A549 (cell line): ENCODE data around the gene AMFR.
"Not testable (repeated sequence)": the region's sequence is repeated elsewhere in the genome, so short reads cannot be mapped to it uniquely, and the experiment has no call there.

ENCODE experiments used
- CBX8 ChIP-seq: fragments of 200-600 bp; sonication (generic); IDR thresholded peaks from 2 replicates; pipeline ENCODE4 v1.6.1; 2016
- CHD2 ChIP-seq: fragments of 150-350 bp; IDR thresholded peaks from 2 replicates; pipeline ENCODE4 v1.6.1; 2014; ENCODE audit warnings: low read length; ENCODE audit not compliant: partially characterized antibody
- ESRRA ChIP-seq: fragments of 150-350 bp; IDR thresholded peaks from 2 replicates; pipeline ENCODE4 v1.6.1; 2014; ENCODE audit warnings: mild to moderate bottlenecking, low read length, borderline replicate concordance
- GATA3 ChIP-seq: IDR thresholded peaks from 2 replicates; pipeline ENCODE4 v1.6.1; 2012; ENCODE audit warnings: borderline replicate concordance
- JUN ChIP-seq, 2 experiments: fragments of >200 bp; sonication (Bioruptor Twin); formaldehyde crosslinking; IDR thresholded peaks; 2 replicates in 1 of 2; 3 replicates in 1 of 2; pipeline ENCODE4 v1.6.1; 2016 to 2017
- POLR2A ChIP-seq: IDR thresholded peaks from 2 replicates; pipeline ENCODE4 v1.6.1; 2012; ENCODE audit warnings: mild to moderate bottlenecking, low read length
- RAD21 ChIP-seq, 2 experiments: fragments of >200 bp in 1 of 2; sonication (Bioruptor Twin) in 1 of 2; formaldehyde crosslinking in 1 of 2; IDR thresholded peaks in 1 of 2; conservative IDR thresholded peaks in 1 of 2; 2 replicates in 1 of 2; 3 replicates in 1 of 2; pipeline ENCODE4 v1.6.1; 2012 to 2018; ENCODE audit warnings: inconsistent platforms in 1 of 2
- SREBF2 ChIP-seq: fragments of 450-650 bp; IDR thresholded peaks from 2 replicates; pipeline ENCODE4 v1.6.1; 2014; ENCODE audit warnings: mild to moderate bottlenecking, moderate library complexity
- TF ChIP-seq, protein P1 (sequence below): fragments of >200 bp; sonication (Bioruptor Twin); formaldehyde crosslinking; IDR thresholded peaks from 3 replicates; pipeline ENCODE4 v1.5.1; 2016
- TF ChIP-seq, protein P2 (sequence below): fragments of >200 bp; sonication (Bioruptor Twin); formaldehyde crosslinking; IDR thresholded peaks from 3 replicates; pipeline ENCODE4 v1.6.1; 2016

DNA sequence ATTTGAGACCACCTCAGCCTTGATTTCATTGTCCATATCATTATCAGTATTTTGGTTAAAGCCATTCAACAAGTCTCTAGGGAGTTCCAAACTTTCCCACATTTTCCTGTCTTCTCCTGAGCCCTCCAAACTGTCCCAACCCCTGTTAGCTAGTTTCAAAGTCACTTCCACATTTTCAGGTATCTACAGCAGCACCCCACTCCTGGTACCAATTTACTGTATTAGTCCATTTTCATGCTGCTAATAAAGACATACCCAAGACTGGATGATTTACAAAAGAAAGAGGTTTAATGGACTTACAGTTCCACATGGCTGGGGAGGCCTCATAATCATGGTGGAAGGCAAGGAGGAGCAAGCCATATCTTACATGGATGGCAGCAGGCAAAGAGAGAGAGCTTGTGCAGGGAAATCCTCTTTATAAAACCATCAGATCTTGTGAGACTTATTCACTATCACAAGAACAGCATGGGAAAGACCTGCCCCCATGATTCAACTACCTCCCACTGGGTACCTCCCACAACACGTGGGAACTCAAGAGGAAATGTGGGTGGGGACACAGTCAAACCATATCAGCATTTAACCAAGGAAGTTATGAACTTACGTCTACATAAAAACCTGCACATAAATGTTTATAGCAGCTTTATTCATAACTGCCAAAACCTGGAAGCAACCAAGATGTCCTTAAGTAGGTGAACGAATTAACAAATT is 44.4 kb downstream of the AMFR start:
- not testable (repeated sequence) for TF ChIP-seq RAD21 (conservative IDR thresholded peaks at IDR 0.05 in 1 of 2, IDR thresholded peaks at IDR 0.05 in 1 of 2); JUN (IDR thresholded peaks at IDR 0.05); CHD2; ESRRA; POLR2A; SREBF2; CBX8; GATA3
- TF ChIP-seq, protein P1, sequence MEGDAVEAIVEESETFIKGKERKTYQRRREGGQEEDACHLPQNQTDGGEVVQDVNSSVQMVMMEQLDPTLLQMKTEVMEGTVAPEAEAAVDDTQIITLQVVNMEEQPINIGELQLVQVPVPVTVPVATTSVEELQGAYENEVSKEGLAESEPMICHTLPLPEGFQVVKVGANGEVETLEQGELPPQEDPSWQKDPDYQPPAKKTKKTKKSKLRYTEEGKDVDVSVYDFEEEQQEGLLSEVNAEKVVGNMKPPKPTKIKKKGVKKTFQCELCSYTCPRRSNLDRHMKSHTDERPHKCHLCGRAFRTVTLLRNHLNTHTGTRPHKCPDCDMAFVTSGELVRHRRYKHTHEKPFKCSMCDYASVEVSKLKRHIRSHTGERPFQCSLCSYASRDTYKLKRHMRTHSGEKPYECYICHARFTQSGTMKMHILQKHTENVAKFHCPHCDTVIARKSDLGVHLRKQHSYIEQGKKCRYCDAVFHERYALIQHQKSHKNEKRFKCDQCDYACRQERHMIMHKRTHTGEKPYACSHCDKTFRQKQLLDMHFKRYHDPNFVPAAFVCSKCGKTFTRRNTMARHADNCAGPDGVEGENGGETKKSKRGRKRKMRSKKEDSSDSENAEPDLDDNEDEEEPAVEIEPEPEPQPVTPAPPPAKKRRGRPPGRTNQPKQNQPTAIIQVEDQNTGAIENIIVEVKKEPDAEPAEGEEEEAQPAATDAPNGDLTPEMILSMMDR: not testable (repeated sequence)
- TF ChIP-seq, protein P2, sequence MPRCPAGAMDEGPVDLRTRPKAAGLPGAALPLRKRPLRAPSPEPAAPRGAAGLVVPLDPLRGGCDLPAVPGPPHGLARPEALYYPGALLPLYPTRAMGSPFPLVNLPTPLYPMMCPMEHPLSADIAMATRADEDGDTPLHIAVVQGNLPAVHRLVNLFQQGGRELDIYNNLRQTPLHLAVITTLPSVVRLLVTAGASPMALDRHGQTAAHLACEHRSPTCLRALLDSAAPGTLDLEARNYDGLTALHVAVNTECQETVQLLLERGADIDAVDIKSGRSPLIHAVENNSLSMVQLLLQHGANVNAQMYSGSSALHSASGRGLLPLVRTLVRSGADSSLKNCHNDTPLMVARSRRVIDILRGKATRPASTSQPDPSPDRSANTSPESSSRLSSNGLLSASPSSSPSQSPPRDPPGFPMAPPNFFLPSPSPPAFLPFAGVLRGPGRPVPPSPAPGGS: not testable (repeated sequence)
